K562 (cell line): ENCODE results near the gene GAL3ST3. TPM values are rescaled to one million over a fixed set of nuclear protein-coding genes. Genes with fewer than 3 reads are reported as not detected.

ENCODE experiments used
- BHLHE40 ChIP-seq: IDR thresholded peaks from 2 replicates; pipeline ENCODE4 v1.6.1; 2011; ENCODE audit warnings: low read length, improper control_type of control experiment
- ELK1 ChIP-seq: sonication (generic); formaldehyde crosslinking; IDR thresholded peaks from 2 replicates; pipeline ENCODE4 v1.8.1; 2022; ENCODE audit warnings: missing genetic modification reagents
- GTF2E2 ChIP-seq: fragments of 200-800 bp; sonication (Bioruptor generic); IDR thresholded peaks from 2 replicates; pipeline ENCODE4 v1.6.1; 2016; ENCODE audit warnings: missing genetic modification characterization, missing compliant biosample characterization
- JUNB ChIP-seq: fragments of 450-650 bp; formaldehyde crosslinking; conservative IDR thresholded peaks from 2 replicates; pipeline ENCODE4 v1.4.0; 2020; ENCODE audit warnings: mild to moderate bottlenecking
- MYNN ChIP-seq, 2 experiments: sonication (generic); formaldehyde crosslinking in 1 of 2; IDR thresholded peaks; 2 replicates each; pipeline versions ENCODE4 v1.5.0 to v1.6.1; 2016 to 2020; ENCODE audit warnings: antibody characterized with exemption in 1 of 2, missing genetic modification reagents in 1 of 2
- PTBP1 ChIP-seq: fragments of 200-400 bp; formaldehyde crosslinking; IDR thresholded peaks from 2 replicates; pipeline ENCODE4 v1.6.1; 2017; ENCODE audit warnings: low read depth, low read length
- RERE ChIP-seq: sonication (generic); formaldehyde crosslinking; IDR thresholded peaks from 2 replicates; pipeline ENCODE4 v1.8.0; 2023; ENCODE audit warnings: missing genetic modification reagents, mild to moderate bottlenecking, borderline replicate concordance
- RFX1 ChIP-seq: fragments of 450-650 bp; IDR thresholded peaks from 2 replicates; pipeline ENCODE4 v1.6.1; 2016; ENCODE audit warnings: mild to moderate bottlenecking, moderate library complexity
- SIN3A ChIP-seq, 2 experiments: fragments of 150-350 bp in 1 of 2; IDR thresholded peaks; 2 replicates each; pipeline ENCODE4 v1.6.1; 2011 to 2016; ENCODE audit warnings: borderline replicate concordance in 2 of 2, low read depth in 2 of 2, low read length in 2 of 2, mild to moderate bottlenecking in 2 of 2, moderate library complexity in 2 of 2; ENCODE audit not compliant: control insufficient read depth in 1 of 2
- TEAD4 ChIP-seq, 2 experiments: sonication (generic) in 1 of 2; formaldehyde crosslinking in 1 of 2; IDR thresholded peaks; 2 replicates each; pipeline versions ENCODE4 v1.6.1 to v1.8.0; 2012 to 2022; ENCODE audit warnings: borderline replicate concordance in 1 of 2, inconsistent platforms in 1 of 2, low read length in 1 of 2, mild to moderate bottlenecking in 1 of 2, missing genetic modification reagents in 1 of 2
- ZFP36 ChIP-seq: fragments of 150-350 bp; IDR thresholded peaks from 2 replicates; pipeline ENCODE4 v1.6.1; 2018; ENCODE audit warnings: low read length, low read depth; ENCODE audit not compliant: partially characterized antibody
- ZNF431 ChIP-seq: sonication (generic); formaldehyde crosslinking; IDR thresholded peaks from 2 replicates; pipeline ENCODE4 v1.8.0; 2022; ENCODE audit warnings: mild to moderate bottlenecking, missing genetic modification reagents
- ZNF75A ChIP-seq: fragments of 450-650 bp; formaldehyde crosslinking; IDR thresholded peaks from 2 replicates; pipeline ENCODE4 v1.4.0; 2020; ENCODE audit warnings: mild to moderate bottlenecking
- polyA plus RNA-seq, 8 experiments: library from polyadenylated mRNA; depleted of rRNA in 4 of 8; stranded (reverse) in 5 of 8; unstranded in 3 of 8; fragments of >200 nt; fragmentation: Nextera tagmentation in 2 of 8; fragmentation: Illumina TruSeq in 1 of 8; extraction: Ambion mirVana in 2 of 8; extraction: Trizol in 1 of 8; gene quantifications; 2 replicates each; pipeline versions ENCODE4 v1.2.1 to v1.2.3, GENCODE V29; 2011 to 2014; ENCODE audit warnings: inconsistent platforms in 1 of 8, missing spikeins in 1 of 8
- total RNA-seq, 7 experiments: library from RNA; depleted of rRNA in 6 of 7; stranded (reverse); fragments of >200 nt in 6 of 7; fragmentation: Illumina TruSeq in 2 of 7; extraction: Trizol in 2 of 7; gene quantifications; 2 replicates each; pipeline versions ENCODE4 v1.2.1 to v1.2.3, GENCODE V29; 2011 to 2021; ENCODE audit warnings: low replicate concordance in 1 of 7
- TF ChIP-seq, protein P1 (sequence below): fragments of 450-650 bp; conservative IDR thresholded peaks from 2 replicates; pipeline ENCODE4 v1.6.1; 2016; ENCODE audit warnings: missing genetic modification characterization, low read depth, mild to moderate bottlenecking, missing compliant biosample characterization, moderate library complexity
- TF ChIP-seq, protein P2 (sequence below): sonication (generic); formaldehyde crosslinking; IDR thresholded peaks from 2 replicates; pipeline ENCODE4 v1.8.0; 2022; ENCODE audit warnings: mild to moderate bottlenecking, missing genetic modification reagents

The GAL3ST3 gene
- total and polyA plus RNA-seq, 9 of the 15 experiments (the other 6 are each of a cell fraction or from before 2014, with no cell fraction given): not detected

DNA sequence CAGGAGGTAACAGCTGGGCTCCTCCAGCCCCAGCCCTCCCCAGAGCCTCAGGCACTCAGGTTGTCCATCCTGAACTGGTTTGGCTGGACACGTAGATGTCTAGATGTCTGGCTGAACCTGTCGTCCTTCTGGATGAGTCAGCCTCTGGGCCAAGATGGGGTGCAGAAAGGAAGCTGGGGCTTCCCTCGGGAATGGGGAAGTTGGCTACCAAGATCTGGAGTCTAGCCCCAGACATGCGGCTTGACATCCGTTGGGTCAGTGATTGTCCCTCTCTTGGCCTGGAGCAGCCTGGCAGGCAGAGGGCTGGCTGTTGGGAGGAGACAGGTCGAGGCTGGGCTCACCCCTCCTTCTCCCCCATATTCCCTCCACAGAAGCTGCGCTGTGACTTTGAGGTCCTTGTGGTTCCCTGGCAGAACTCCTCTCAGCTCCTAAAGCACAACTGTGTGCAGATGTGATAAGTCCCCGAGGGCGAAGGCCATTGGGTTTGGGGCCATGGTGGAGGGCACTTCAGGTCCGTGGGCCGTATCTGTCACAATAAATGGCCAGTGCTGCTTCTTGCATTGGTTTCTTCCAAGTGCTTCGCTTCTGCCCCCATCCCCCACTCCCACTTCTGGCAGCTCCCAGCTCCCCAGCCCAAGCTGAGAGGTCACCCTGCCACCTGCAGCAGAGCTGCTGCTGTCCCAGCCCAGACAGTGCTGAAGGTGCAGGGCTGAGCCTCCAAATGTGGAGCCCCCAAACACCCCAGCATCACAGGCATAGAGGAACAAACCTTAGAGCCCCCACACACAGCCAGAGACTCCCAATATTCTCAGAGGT lies 35.8 kb downstream of the GAL3ST3 start (continued):
- TF ChIP-seq RERE (CRISPR knock-in tag) (no peak), JUNB (no peak), BHLHE40 (no peak), MYNN (IDR thresholded peaks at IDR 0.05) (no peak), MYNN (CRISPR knock-in tag; IDR thresholded peaks at IDR 0.05) (no peak), ZNF431 (CRISPR knock-in tag) (no peak), SIN3A (IDR thresholded peaks at IDR 0.05; ENCODE audit: borderline replicate concordance in 2 of 2, control insufficient read depth in 1 of 2, low read depth in 2 of 2, low read length in 2 of 2) (no peak), GTF2E2 (tag) (no peak), TEAD4 (IDR thresholded peaks at IDR 0.05; ENCODE audit: low read length) (peak; percentile 43; the same call in 1 of the 2 replicates), TEAD4 (CRISPR knock-in tag; IDR thresholded peaks at IDR 0.05; ENCODE audit: borderline replicate concordance) (0 out of 2 replicates have a peak, but pooled peaks have one; percentile 72), PTBP1 (no peak), ZNF75A (CRISPR knock-in tag) (no peak), ZFP36 (no peak), ELK1 (no peak), RFX1 (no peak)
- TF ChIP-seq, protein P1, sequence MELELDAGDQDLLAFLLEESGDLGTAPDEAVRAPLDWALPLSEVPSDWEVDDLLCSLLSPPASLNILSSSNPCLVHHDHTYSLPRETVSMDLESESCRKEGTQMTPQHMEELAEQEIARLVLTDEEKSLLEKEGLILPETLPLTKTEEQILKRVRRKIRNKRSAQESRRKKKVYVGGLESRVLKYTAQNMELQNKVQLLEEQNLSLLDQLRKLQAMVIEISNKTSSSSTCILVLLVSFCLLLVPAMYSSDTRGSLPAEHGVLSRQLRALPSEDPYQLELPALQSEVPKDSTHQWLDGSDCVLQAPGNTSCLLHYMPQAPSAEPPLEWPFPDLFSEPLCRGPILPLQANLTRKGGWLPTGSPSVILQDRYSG (tag): no peak
- TF ChIP-seq, protein P2, sequence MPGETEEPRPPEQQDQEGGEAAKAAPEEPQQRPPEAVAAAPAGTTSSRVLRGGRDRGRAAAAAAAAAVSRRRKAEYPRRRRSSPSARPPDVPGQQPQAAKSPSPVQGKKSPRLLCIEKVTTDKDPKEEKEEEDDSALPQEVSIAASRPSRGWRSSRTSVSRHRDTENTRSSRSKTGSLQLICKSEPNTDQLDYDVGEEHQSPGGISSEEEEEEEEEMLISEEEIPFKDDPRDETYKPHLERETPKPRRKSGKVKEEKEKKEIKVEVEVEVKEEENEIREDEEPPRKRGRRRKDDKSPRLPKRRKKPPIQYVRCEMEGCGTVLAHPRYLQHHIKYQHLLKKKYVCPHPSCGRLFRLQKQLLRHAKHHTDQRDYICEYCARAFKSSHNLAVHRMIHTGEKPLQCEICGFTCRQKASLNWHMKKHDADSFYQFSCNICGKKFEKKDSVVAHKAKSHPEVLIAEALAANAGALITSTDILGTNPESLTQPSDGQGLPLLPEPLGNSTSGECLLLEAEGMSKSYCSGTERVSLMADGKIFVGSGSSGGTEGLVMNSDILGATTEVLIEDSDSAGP (CRISPR knock-in tag): no peak
